Activated CD8-positive, alpha-beta T cell treated with anti-CD3 and anti-CD28 coated beads for 36 hours (primary cell): Measurements from ENCODE around the gene SYT7. TPM values are rescaled to one million over a fixed set of nuclear protein-coding genes. Genes with fewer than 3 reads are reported as not detected.

ENCODE experiments used
- ATAC-seq: fragments of 200-7000 bp; cut with Tn5 transposase; one replicate; pipeline ENCODE4 v1.10.0; 2021; ENCODE audit warnings: mild to moderate bottlenecking, moderate library complexity
- CTCF ChIA-PET: fragments of 350-600 bp; sonication (Branson Sonifier 250); formaldehyde crosslinking; loops from one replicate; lab custom pipeline; 2021; ENCODE audit warnings: antibody characterized with exemption; lab: Charles Lee
- POLR2A ChIA-PET: fragments of 350-600 bp; sonication (Branson Sonifier 250); formaldehyde crosslinking; loops from one replicate; lab custom pipeline; 2021; ENCODE audit warnings: antibody characterized with exemption; lab: Charles Lee
- DNase-seq: peaks from one replicate; pipeline ENCODE4 v3.0.0-alpha.2; 2020
- H3K27ac Mint-ChIP-seq: one replicate; pipeline ENCODE4 v1.8.0; 2021; ENCODE audit warnings: mild to moderate bottlenecking, mixed read lengths
- H3K27me3 Mint-ChIP-seq: one replicate; pipeline ENCODE4 v1.8.0; 2021; ENCODE audit warnings: mixed read lengths
- H3K36me3 Mint-ChIP-seq: one replicate; pipeline ENCODE4 v1.8.0; 2021; ENCODE audit warnings: low read depth, mixed read lengths
- H3K4me1 Mint-ChIP-seq: one replicate; pipeline ENCODE4 v1.8.0; 2021; ENCODE audit warnings: low read depth, mixed read lengths
- H3K4me3 Mint-ChIP-seq: one replicate; pipeline ENCODE4 v1.8.0; 2021; ENCODE audit warnings: mild to moderate bottlenecking, moderate library complexity, mixed read lengths
- H3K9me3 Mint-ChIP-seq: one replicate; pipeline ENCODE4 v1.8.0; 2021; ENCODE audit warnings: mixed read lengths
- intact Hi-C: fragments of 100-400 bp; cut with micrococcal nuclease; formaldehyde crosslinking; loops from one replicate; pipeline ENCODE4 v1.10.0; 2022
- total RNA-seq, 2 experiments: library from RNA; stranded (reverse); gene quantifications; one replicate each; pipeline ENCODE4 v1.2.3, GENCODE V29; 2021
- TF ChIP-seq, protein P1 (sequence below): fragments of 200-600 bp; IDR thresholded peaks from one replicate; pipeline ENCODE4 v1.8.0; 2022; ENCODE audit warnings: antibody characterized with exemption, mild to moderate bottlenecking

SYT7 gene
- total RNA-seq, 2 experiments from 2014 or later: not detected

DNA sequence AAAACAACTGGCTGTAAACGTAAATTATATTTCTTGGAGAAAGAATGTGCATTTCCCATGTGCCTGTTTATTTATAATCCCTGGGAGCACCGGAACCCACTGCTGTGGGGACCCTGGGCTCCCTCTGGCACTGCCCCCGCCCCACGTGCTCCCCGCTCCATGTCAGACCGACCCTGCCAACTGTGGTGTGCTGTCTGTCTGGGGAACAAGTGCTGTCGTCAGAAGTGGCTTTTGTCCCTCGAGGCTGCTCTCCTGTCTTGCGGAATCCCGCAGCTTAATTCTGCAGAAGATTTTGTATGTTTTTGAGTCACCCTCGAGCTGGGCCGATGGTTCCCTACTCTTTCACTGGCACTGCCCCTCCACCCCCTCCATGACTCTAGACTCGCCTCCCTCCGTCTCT, 69.9 kb downstream of the SYT7 start:
- Mint-ChIP-seq H3K36me3 (no peaks in the 10 kb centered on the region), H3K27ac (no peak overlapping the region), H3K27me3 (peaks cover 39% of the 10 kb centered on the region), H3K4me1 (no peaks in the 10 kb centered on the region), H3K4me3 (no peak overlapping the region), H3K9me3 (no peaks in the 10 kb centered on the region)
- no peak for DNase-seq
- intact Hi-C loops: no loop called here
- ChIA-PET POLR2A (interaction anchor here (1.9 kb wide), 1 partner anchor 8 kb away, joined by 4 read pairs; no protein-coding TSS in a partner anchor), CTCF (interaction anchor here (1.4 to 9.1 kb wide), 2 partner anchors 29 to 64 kb away, joined by 7 to 253 read pairs; a partner anchor contains a TSS)
- ATAC-seq: no peak
- TF ChIP-seq, protein P1, sequence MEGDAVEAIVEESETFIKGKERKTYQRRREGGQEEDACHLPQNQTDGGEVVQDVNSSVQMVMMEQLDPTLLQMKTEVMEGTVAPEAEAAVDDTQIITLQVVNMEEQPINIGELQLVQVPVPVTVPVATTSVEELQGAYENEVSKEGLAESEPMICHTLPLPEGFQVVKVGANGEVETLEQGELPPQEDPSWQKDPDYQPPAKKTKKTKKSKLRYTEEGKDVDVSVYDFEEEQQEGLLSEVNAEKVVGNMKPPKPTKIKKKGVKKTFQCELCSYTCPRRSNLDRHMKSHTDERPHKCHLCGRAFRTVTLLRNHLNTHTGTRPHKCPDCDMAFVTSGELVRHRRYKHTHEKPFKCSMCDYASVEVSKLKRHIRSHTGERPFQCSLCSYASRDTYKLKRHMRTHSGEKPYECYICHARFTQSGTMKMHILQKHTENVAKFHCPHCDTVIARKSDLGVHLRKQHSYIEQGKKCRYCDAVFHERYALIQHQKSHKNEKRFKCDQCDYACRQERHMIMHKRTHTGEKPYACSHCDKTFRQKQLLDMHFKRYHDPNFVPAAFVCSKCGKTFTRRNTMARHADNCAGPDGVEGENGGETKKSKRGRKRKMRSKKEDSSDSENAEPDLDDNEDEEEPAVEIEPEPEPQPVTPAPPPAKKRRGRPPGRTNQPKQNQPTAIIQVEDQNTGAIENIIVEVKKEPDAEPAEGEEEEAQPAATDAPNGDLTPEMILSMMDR: no peak

DNA sequence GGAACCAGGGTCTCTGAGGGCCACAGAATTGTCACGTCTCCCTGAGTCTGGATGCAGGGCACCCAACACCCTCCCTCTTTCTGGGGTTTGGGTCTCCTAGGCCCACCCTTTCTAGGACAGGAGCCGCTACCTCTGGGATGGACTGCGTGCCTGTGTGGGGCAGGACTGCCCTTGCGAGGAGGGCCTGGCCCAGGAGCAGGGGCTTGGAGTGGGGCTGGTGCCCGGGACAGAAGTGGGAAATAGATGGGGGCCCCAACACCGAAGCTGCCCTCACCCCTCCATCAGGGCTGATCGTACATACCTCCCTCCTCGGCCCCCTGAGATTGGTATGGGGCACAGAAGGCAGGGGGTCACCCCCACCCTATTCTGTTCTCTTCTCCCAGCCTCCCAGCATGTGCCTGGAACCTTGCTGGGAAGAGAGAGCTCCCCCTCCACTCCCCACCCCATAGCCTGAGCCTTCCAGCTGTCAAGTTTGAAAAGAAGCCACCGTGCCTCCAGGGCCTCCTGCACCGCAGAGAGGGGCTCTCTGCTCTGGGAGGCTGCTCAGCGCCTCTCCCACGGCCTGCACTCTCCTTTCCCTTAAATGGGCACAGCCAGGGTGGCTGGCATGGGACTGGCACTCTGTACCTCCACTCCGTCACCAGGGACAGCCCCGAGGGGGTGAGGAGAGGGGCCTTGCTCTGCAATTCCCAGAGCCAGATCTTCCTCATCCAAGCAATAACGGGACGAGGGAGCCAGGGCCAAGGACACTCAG, 70.5 kb downstream of the SYT7 start:
- peaks cover 42% of the 10 kb centered on the region for H3K27me3 Mint-ChIP-seq
- no peaks in the 10 kb centered on the region for H3K4me1 Mint-ChIP-seq
- H3K9me3 Mint-ChIP-seq: no peaks in the 10 kb centered on the region
- DNase-seq: no peak
- ChIA-PET CTCF (interaction anchor here (1.2 to 3.5 kb wide), 6 partner anchors 7 to 128 kb away, joined by 4 to 28 read pairs (median 12); no protein-coding TSS in a partner anchor), POLR2A (interaction anchor here (1.9 kb wide), 1 partner anchor 8 kb away, joined by 4 read pairs; no protein-coding TSS in a partner anchor)
- H3K27ac Mint-ChIP-seq: no peak overlapping the region
- no peaks in the 10 kb centered on the region for H3K36me3 Mint-ChIP-seq
- TF ChIP-seq, protein P1: no peak
- intact Hi-C loops: no loop called here
- no peak for ATAC-seq
- H3K4me3 Mint-ChIP-seq: no peak overlapping the region

DNA sequence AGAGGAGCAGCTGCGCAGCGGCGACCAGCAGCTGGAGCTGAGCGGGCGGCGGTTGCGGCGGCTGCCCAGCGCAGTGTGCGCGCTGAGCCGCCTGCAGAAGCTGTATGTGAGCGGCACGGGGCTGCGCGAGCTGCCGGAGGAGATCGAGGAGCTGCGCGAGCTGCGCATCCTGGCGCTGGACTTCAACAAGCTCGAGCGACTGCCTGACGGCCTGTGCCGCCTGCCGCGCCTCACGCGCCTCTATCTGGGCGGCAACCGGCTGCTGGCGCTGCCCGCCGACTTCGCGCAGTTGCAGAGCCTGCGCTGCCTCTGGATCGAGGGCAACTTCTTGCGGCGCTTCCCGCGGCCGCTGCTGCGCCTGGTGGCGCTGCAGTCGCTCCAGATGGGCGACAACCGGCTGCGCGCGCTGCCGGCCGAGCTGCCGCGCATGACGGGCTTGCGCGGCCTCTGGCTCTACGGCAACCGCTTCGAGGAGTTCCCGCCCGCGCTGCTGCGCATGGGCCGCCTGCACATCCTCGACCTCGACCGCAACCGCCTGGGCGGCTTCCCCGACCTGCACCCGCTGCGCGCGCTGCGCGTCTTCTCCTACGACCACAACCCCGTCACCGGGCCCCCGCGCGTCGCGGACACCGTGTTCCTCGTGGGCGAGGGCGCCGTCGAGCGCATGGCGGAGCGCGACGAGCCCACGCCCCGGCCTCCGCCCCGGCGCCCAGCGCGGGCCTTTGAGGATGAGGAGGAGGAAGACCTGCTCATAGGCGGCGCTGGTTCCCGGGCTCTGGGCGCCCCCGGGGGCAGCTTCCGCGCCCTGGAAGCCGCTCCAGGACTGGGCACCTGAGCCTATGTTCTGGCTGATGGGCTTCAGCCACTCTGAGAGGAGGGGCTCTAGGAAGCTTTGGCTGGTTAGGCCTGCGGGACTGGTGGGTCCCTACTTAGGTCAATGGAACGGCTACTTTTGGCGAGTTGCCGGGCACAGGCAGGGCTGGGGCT, 71.5 kb downstream of the SYT7 start:
- peak; percentile 88 for ATAC-seq
- POLR2A ChIA-PET: interaction anchor here (0.9 kb wide), 1 partner anchor 31 kb away, joined by 3 read pairs; no protein-coding TSS in a partner anchor

DNA sequence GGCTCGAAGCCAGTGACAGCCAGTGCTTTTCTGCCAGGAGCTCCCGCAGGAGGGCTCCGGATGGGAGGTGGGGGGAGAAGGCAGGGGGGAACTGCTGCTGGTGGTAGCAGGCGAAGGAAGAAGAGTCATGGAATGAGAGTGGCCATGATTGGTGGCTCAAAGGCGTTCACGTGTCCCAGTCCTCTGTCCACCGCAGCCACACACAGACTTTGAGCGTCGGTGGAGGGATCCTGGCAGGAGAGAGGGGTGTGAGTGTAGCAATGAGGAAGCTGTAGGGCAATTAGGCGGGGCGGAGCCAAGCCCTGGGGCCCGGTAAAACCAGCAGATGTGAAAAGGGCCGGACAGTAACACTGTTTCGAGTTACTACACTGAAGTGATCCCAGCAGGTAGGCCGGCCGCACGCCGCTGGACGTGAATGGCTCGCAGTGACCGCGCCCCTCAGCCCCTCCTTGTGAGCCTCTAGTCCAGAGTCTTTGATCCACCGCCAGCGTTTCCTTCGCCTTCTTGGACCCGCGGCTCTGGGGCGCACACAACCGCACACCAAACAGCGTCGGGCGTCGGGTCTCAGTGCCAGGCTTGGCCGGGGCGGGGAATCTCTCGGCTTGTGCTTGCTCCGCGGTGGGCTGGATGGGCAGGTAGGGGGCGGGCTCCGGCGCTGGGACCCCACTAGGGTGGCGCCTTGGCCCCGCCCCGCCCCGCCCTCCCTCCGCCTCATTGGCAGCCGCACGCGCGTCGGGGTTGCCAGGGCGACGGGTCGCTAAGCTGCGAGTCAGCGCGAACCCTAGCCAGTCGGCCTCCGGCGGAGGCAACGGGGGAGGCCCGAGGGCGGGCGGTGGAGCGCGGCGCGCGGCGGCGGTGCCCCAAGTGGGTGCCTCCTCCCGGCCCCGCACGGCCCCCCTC, 72.7 kb downstream of the SYT7 start, which contains the start of gene LRRC10B:
TSS of gene LRRC10B (plus strand) at position 788 of the 900 bp plus-strand sequence. CDS start 250 bp downstream, outside the sequence.
- no peak within 1 kb of the TSS for H3K27ac Mint-ChIP-seq
- H3K9me3 Mint-ChIP-seq: no peaks in the 10 kb centered on the region
- H3K27me3 Mint-ChIP-seq: peaks cover 42% of the 10 kb centered on the region
- H3K4me3 Mint-ChIP-seq: peak within 1 kb of the TSS; percentile 50
- no peaks in the 10 kb centered on the region for H3K4me1 Mint-ChIP-seq
- intact Hi-C loops: no loop called here
- DNase-seq: peak; percentile 60
- TF ChIP-seq, protein P1: no peak
- ATAC-seq: peak; percentile 55
- H3K36me3 Mint-ChIP-seq: no peaks in the 10 kb centered on the region
- ChIA-PET POLR2A (interaction anchor here (0.6 to 0.9 kb wide), 2 partner anchors 30 to 740 kb away, joined by 3 read pairs; no protein-coding TSS in a partner anchor), CTCF (interaction anchor here (0.6 to 3.5 kb wide), 12 partner anchors 9 to 119 kb away, joined by 3 to 28 read pairs (median 4); a partner anchor contains a TSS)

More for the DNA sequence above, 71.5 kb downstream of the SYT7 start:
- Mint-ChIP-seq H3K27ac (no peak overlapping the region), H3K36me3 (no peaks in the 10 kb centered on the region), H3K4me1 (no peaks in the 10 kb centered on the region), H3K27me3 (peaks cover 42% of the 10 kb centered on the region), H3K4me3 (peak overlapping the region; percentile 17), H3K9me3 (no peaks in the 10 kb centered on the region)
- CTCF ChIA-PET: interaction anchor here (0.9 to 3.5 kb wide), 10 partner anchors 8 to 129 kb away, joined by 3 to 28 read pairs (median 4); no protein-coding TSS in a partner anchor
- TF ChIP-seq, protein P1: peak; percentile 50
- intact Hi-C loops: no loop called here
- DNase-seq: peak; percentile 80
